NB4 (cell line): ENCODE results near the gene RABGEF1.

Experiments
- MAX ChIP-seq: IDR thresholded peaks from 2 replicates; pipeline ENCODE4 v1.6.1; 2011; ENCODE audit warnings: low read depth, low read length
- MYC ChIP-seq: IDR thresholded peaks from 2 replicates; pipeline ENCODE4 v1.6.1; 2011; ENCODE audit warnings: low read depth, low read length
- POLR2A ChIP-seq: IDR thresholded peaks from 2 replicates; pipeline ENCODE4 v1.6.1; 2011; ENCODE audit warnings: mild to moderate bottlenecking; ENCODE audit not compliant: insufficient read length; ENCODE audit errors: extremely low read depth
- TF ChIP-seq, protein P1 (sequence below): IDR thresholded peaks from one replicate; pipeline ENCODE4 v1.5.1; 2012; ENCODE audit warnings: low read depth, low read length

GRCh38 chr7:66807736-66808135, 67.2 kb downstream of the RABGEF1 start:
- TF ChIP-seq POLR2A (no peak), MAX (no peak), MYC (no peak)
- TF ChIP-seq, protein P1, sequence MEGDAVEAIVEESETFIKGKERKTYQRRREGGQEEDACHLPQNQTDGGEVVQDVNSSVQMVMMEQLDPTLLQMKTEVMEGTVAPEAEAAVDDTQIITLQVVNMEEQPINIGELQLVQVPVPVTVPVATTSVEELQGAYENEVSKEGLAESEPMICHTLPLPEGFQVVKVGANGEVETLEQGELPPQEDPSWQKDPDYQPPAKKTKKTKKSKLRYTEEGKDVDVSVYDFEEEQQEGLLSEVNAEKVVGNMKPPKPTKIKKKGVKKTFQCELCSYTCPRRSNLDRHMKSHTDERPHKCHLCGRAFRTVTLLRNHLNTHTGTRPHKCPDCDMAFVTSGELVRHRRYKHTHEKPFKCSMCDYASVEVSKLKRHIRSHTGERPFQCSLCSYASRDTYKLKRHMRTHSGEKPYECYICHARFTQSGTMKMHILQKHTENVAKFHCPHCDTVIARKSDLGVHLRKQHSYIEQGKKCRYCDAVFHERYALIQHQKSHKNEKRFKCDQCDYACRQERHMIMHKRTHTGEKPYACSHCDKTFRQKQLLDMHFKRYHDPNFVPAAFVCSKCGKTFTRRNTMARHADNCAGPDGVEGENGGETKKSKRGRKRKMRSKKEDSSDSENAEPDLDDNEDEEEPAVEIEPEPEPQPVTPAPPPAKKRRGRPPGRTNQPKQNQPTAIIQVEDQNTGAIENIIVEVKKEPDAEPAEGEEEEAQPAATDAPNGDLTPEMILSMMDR: no peak
